Kidney glomerular epithelial cell (primary cell): ENCODE results near the gene HYAL1.
"Not testable (repeated sequence)": the region's sequence is repeated elsewhere in the genome, so short reads cannot be mapped to it uniquely, and the experiment has no call there.

Experiments
- DNase-seq: peaks from one replicate; lab custom pipeline; 2025; lab: John Stamatoyannopoulos, UW

Gene HYAL1

GRCh38 chr3:50294089-50294488, 9.3 kb downstream of the HYAL1 start:
- DNase-seq = no peak

- no peak for DNase-seq
Measured at GRCh38 chr3:50293079-50293801, 10.1 kb downstream of the HYAL1 start.

GRCh38 chr3:50292159-50293078, 11.0 kb downstream of the HYAL1 start, which contains the start of gene IFRD2:
Gene IFRD2 (minus strand): TSS chr3:50292429. CDS start chr3:50292274, 155 bp downstream.
- DNase-seq = peak; percentile 98

GRCh38 chr3:50290161-50290641, 13.2 kb downstream of the HYAL1 start:
- no peak for DNase-seq

GRCh38 chr3:50289130-50289529, 14.2 kb downstream of the HYAL1 start:
- no peak for DNase-seq

- no peak for DNase-seq
Measured at GRCh38 chr3:50288387-50289007, 14.9 kb downstream of the HYAL1 start.

- DNase-seq = no peak
Measured at GRCh38 chr3:50287262-50287661, 16.1 kb downstream of the HYAL1 start.

GRCh38 chr3:50286322-50287227, 16.8 kb downstream of the HYAL1 start:
- DNase-seq = no peak

- DNase-seq = not testable (repeated sequence)
Measured at GRCh38 chr3:50284121-50284520, 19.3 kb downstream of the HYAL1 start.

- DNase-seq = no peak
Measured at GRCh38 chr3:50279255-50280016, 23.9 kb downstream of the HYAL1 start.

- DNase-seq = no peak
Measured at GRCh38 chr3:50278880-50279224, 24.5 kb downstream of the HYAL1 start, which contains the start of gene LSMEM2. Gene LSMEM2 (plus strand): TSS chr3:50279087. CDS start chr3:50279114, 27 bp downstream.

- DNase-seq = no peak
Measured at GRCh38 chr3:50278123-50278879, 25.1 kb downstream of the HYAL1 start.

GRCh38 chr3:50276762-50277101, 26.6 kb downstream of the HYAL1 start:
- no peak for DNase-seq

GRCh38 chr3:50275996-50276761, 27.2 kb downstream of the HYAL1 start:
- DNase-seq = no peak

- no peak for DNase-seq
Measured at GRCh38 chr3:50275141-50275995, 28.0 kb downstream of the HYAL1 start.

- peak; percentile 33 for DNase-seq
Measured at GRCh38 chr3:50274371-50275104, 28.8 kb downstream of the HYAL1 start.

- DNase-seq = no peak
Measured at GRCh38 chr3:50273689-50274065, 29.7 kb downstream of the HYAL1 start.
